Esophagus squamous epithelium (tissue), 4 donors: ENCODE data around the gene KCTD1.

Experiments used
- POLR2A ChIP-seq, 4 donors: fragments of 450-650 bp; IDR thresholded peaks; one replicate each; pipeline ENCODE4 v1.6.1; 2017; ENCODE audit warnings: antibody characterized with exemption in 4 of 4, mild to moderate bottlenecking in 4 of 4, moderate library complexity in 3 of 4
- TF ChIP-seq, protein P1 (sequence below), 6 experiments: fragments of 450-650 bp in 4 of 6; fragments of 200-600 bp in 2 of 6; sonication (generic) in 2 of 6; IDR thresholded peaks; one replicate each; pipeline ENCODE4 v1.5.1; 2016 to 2019; ENCODE audit warnings: antibody characterized with exemption in 6 of 6, mild to moderate bottlenecking in 4 of 6, moderate library complexity in 4 of 6

GRCh38 chr18:26436176-26437051 is 111.9 kb downstream of the KCTD1 start:
- TF ChIP-seq, protein P1, sequence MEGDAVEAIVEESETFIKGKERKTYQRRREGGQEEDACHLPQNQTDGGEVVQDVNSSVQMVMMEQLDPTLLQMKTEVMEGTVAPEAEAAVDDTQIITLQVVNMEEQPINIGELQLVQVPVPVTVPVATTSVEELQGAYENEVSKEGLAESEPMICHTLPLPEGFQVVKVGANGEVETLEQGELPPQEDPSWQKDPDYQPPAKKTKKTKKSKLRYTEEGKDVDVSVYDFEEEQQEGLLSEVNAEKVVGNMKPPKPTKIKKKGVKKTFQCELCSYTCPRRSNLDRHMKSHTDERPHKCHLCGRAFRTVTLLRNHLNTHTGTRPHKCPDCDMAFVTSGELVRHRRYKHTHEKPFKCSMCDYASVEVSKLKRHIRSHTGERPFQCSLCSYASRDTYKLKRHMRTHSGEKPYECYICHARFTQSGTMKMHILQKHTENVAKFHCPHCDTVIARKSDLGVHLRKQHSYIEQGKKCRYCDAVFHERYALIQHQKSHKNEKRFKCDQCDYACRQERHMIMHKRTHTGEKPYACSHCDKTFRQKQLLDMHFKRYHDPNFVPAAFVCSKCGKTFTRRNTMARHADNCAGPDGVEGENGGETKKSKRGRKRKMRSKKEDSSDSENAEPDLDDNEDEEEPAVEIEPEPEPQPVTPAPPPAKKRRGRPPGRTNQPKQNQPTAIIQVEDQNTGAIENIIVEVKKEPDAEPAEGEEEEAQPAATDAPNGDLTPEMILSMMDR (IDR thresholded peaks at IDR 0.05) = no peak
- TF ChIP-seq POLR2A (IDR thresholded peaks at IDR 0.05) = no peak
